AG04449 (cell line): ENCODE measurements around the gene SLC39A5.
A peak's percentile ranks its signal among the peaks of the same experiment; 100 is the strongest.

ENCODE experiments used
- CTCF ChIA-PET: fragments of 350-600 bp; formaldehyde crosslinking; extraction: SDS; loops from one replicate; lab custom pipeline; 2021; ENCODE audit warnings: antibody characterized with exemption; lab: Yijun Ruan, JAX
- POLR2A ChIA-PET: fragments of 400-600, 350-600 bp; formaldehyde crosslinking; extraction: SDS; loops from one replicate; lab custom pipeline; 2020; ENCODE audit warnings: antibody characterized with exemption, inconsistent platforms; lab: Yijun Ruan, JAX
- DNase-seq: peaks from one replicate; pipeline ENCODE4 v3.0.0-alpha.2; 2010; ENCODE audit warnings: low read depth, low spot score
- H3K4me3 ChIP-seq: 2 replicates; pipeline ENCODE4 v1.5.1; 2011; ENCODE audit warnings: low read depth, mild to moderate bottlenecking, control low read depth, low read length
- TF ChIP-seq, protein P1 (sequence below): IDR thresholded peaks from one replicate; pipeline ENCODE4 v1.5.1; 2011; ENCODE audit warnings: mild to moderate bottlenecking, moderate library complexity, low read length, control low read depth, inconsistent platforms; ENCODE audit not compliant: insufficient read depth; ENCODE audit errors: missing control alignments

Gene SLC39A5

GRCh38 chr12:56253091-56253490 lies 23.2 kb downstream of the SLC39A5 start:
- TF ChIP-seq, protein P1, sequence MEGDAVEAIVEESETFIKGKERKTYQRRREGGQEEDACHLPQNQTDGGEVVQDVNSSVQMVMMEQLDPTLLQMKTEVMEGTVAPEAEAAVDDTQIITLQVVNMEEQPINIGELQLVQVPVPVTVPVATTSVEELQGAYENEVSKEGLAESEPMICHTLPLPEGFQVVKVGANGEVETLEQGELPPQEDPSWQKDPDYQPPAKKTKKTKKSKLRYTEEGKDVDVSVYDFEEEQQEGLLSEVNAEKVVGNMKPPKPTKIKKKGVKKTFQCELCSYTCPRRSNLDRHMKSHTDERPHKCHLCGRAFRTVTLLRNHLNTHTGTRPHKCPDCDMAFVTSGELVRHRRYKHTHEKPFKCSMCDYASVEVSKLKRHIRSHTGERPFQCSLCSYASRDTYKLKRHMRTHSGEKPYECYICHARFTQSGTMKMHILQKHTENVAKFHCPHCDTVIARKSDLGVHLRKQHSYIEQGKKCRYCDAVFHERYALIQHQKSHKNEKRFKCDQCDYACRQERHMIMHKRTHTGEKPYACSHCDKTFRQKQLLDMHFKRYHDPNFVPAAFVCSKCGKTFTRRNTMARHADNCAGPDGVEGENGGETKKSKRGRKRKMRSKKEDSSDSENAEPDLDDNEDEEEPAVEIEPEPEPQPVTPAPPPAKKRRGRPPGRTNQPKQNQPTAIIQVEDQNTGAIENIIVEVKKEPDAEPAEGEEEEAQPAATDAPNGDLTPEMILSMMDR = no peak
- POLR2A ChIA-PET = interaction anchor here (0.7 kb wide), 1 partner anchor 31 kb away, joined by 3 read pairs; the partner anchor contains the start of gene RNF41
- CTCF ChIA-PET = interaction anchor here (0.7 to 9.8 kb wide), 4 partner anchors 8 to 62 kb away, joined by 3 to 72 read pairs (median 8); partner anchors contain the start of genes COQ10A and SMARCC2
- H3K4me3 ChIP-seq = no peak overlapping the region
- no peak for DNase-seq

DNA sequence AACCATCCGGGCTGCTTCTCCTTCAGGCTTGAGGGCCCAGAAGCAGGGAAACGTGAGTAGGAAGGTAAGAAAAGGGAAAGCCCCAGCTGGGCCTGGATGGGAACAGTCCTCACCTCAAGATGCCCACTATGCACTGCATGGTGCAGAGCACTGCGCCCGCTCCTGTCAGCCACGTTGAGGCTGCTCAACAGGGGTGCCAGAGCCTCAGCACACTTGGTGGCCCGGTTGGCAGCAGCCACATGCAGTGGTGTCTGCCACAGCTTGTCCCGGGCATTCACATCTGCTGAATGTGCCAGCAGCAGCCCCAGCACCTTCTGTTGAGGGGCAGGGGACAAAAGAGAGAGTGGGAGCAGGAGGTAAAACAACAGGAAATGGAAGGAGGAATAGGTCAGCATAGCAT lies 25.8 kb downstream of the SLC39A5 start:
- TF ChIP-seq, protein P1 = no peak
- DNase-seq = no peak
- CTCF ChIA-PET = interaction anchor here (1.4 to 9.8 kb wide), 12 partner anchors 8 to 105 kb away, joined by 3 to 87 read pairs (median 20); partner anchors contain the start of genes COQ10A, RNF41, SLC39A5 and SMARCC2

DNA sequence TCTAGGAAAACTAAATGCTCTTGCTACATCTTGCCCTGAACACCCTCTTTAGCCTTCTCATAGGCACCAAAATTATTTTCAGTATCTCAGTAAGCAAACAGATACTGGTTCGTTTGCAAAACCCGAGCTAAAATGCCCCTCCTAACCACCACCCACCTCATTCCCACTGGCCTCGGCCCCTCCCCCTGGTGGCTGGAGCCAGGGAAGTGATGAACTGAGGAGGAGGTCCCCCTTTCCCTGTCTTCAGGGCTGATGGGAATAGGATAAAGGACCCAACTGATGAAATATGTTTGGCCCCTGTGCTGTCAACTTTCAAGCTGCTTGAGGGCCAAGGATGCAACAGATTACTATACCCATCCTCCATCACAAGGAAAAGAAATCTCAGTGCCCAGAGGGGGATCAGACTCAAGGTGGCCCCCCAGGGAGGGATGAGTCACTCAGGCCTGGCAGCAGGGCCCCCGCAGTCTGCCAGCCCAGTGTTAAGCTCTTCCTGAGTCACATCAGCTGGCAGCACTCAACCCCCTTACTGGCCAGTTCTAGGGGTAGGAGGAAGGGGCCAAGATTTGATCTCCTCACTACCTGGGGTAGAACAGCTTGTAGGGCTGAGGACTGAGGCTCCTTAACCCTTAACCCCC lies 26.6 kb downstream of the SLC39A5 start:
- DNase-seq = no peak
- H3K4me3 ChIP-seq = peak overlapping the region; percentile 80
- ChIA-PET CTCF (interaction anchor here (0.7 to 9.8 kb wide), 16 partner anchors 9 to 207 kb away, joined by 3 to 87 read pairs (median 16); partner anchors contain the start of genes COQ10A, RNF41, SLC39A5 and SMARCC2), POLR2A (interaction anchor here (1.0 to 3.3 kb wide), 5 partner anchors 9 to 67 kb away, joined by 3 to 19 read pairs (median 8); partner anchors contain the start of genes RNF41 and SMARCC2)
- TF ChIP-seq, protein P1 = peak; percentile 21

More for the DNA sequence above, 25.8 kb downstream of the SLC39A5 start:
- POLR2A ChIA-PET = interaction anchor here (0.6 to 3.3 kb wide), 4 partner anchors 8 to 209 kb away, joined by 3 to 19 read pairs (median 9); partner anchors contain the start of gene RNF41
- H3K4me3 ChIP-seq = no peak overlapping the region; the same call in 1 of the 2 replicates

- ChIA-PET CTCF (interaction anchor here (0.7 to 9.8 kb wide), 18 partner anchors 9 to 207 kb away, joined by 3 to 87 read pairs (median 10); partner anchors contain the start of genes COQ10A, RNF41, SLC39A5 and SMARCC2), POLR2A (interaction anchor here (1.0 to 3.3 kb wide), 5 partner anchors 9 to 68 kb away, joined by 3 to 19 read pairs (median 8); partner anchors contain the start of genes RNF41 and SMARCC2)
- TF ChIP-seq, protein P1 = no peak
- peak overlapping the region; percentile 80 for H3K4me3 ChIP-seq
- DNase-seq = no peak
Measured at GRCh38 chr12:56257071-56257470, 27.2 kb downstream of the SLC39A5 start.

DNA sequence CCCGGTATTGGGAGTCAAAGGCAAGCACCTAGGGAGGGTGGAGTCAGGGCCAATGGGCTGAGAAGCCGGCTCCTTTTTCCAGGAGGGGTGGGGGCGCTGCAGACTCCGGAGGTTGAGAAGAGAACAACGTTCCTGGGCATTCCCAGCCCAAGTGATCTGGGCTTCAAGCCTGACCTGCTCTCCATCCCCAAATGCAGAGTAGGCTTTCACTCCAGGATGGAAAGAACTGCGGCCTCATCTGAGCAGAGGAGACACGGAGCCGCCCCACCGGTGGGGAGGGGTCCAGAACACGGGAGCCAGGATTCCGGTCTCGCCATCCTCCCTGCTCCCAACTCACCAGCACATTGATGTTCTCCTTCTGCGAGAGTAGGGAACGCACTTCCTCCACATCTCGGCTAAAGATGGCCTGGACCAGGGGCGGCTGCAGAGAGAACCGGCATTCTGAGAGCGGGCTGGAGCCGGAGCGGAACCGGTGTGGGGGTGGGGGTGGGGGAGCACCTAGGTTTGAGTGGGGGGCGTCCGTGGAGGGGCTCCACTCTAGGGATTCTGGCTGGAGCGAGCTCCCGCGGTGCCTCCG lies 27.7 kb downstream of the SLC39A5 start:
- CTCF ChIA-PET = interaction anchor here (0.6 to 9.8 kb wide), 41 partner anchors 10 to 211 kb away, joined by 3 to 87 read pairs (median 5); partner anchors contain the start of genes COQ10A, ESYT1, RNF41 and SLC39A5
- no peak for DNase-seq
- TF ChIP-seq, protein P1 = no peak
- peak overlapping the region; percentile 80 for H3K4me3 ChIP-seq
- POLR2A ChIA-PET = interaction anchor here (0.6 to 3.3 kb wide), 9 partner anchors 10 to 228 kb away, joined by 3 to 19 read pairs (median 5); partner anchors contain the start of genes COQ10A and RNF41
